Endothelial cell of umbilical vein (primary cell): ENCODE results near the gene OR7A5. TPM values are rescaled to one million over a fixed set of nuclear protein-coding genes. Genes with fewer than 3 reads are reported as not detected.

Source experiments
- BruUV-seq: library from RNA; stranded (reverse); fragments of 400-500 nt; replicated peaks from 2 replicates; lab custom pipeline; 2021; lab: Mats Ljungman, UMichigan
- CTCF ChIA-PET: fragments of 300-600, 350-600 bp; sonication (Branson Sonifier 250); formaldehyde crosslinking; loops from one replicate; lab custom pipeline; 2021; ENCODE audit warnings: antibody characterized with exemption, inconsistent platforms; lab: Charles Lee
- POLR2A ChIA-PET: fragments of 300-600, 350-600 bp; sonication (Branson Sonifier 250); formaldehyde crosslinking; loops from one replicate; lab custom pipeline; 2021; ENCODE audit warnings: antibody characterized with exemption, inconsistent platforms; lab: Charles Lee
- DNase-seq: peaks from one replicate; pipeline ENCODE4 v3.0.0-alpha.2; 2011; ENCODE audit warnings: low read depth, low spot score
- FAIRE-seq: peaks from 2 replicates; lab custom pipeline; 2011; peaks lifted over from hg19 to GRCh38; lab: Jason Lieb, UNC
- H2AFZ ChIP-seq: 2 replicates; pipeline ENCODE4 v1.6.0; 2012; ENCODE audit warnings: low read depth, low read length, control low read depth, inconsistent platforms
- H3K27ac ChIP-seq: 2 replicates; pipeline ENCODE4 v1.5.1; 2011; ENCODE audit warnings: low read depth, mild to moderate bottlenecking, control low read depth, low read length, moderate library complexity; ENCODE audit not compliant: insufficient read depth
- H3K27me3 ChIP-seq, 2 experiments: 2 replicates each; pipeline versions ENCODE4 v1.6.0 to v1.6.1; 2011; ENCODE audit warnings: low read length in 2 of 2, mixed read lengths in 1 of 2; ENCODE audit not compliant: control insufficient read depth in 2 of 2, insufficient read depth in 2 of 2
- H3K36me3 ChIP-seq, 2 experiments: 2 replicates in 1 of 2; 3 replicates in 1 of 2; pipeline ENCODE4 v1.5.1; 2011; ENCODE audit warnings: low read length in 2 of 2, mild to moderate bottlenecking in 1 of 2, moderate library complexity in 1 of 2; ENCODE audit not compliant: control insufficient read depth in 2 of 2, insufficient read depth in 2 of 2; ENCODE audit errors: extremely low read depth in 1 of 2
- H3K4me1 ChIP-seq: 3 replicates; pipeline ENCODE4 v1.5.1; 2011; ENCODE audit warnings: mild to moderate bottlenecking, low read length; ENCODE audit not compliant: control insufficient read depth, insufficient read depth; ENCODE audit errors: extremely low read depth
- H3K4me2 ChIP-seq: 2 replicates; pipeline ENCODE4 v1.6.1; 2011; ENCODE audit warnings: low read length, control low read depth, mixed read lengths; ENCODE audit not compliant: insufficient read depth
- H3K4me3 ChIP-seq, 3 experiments: fragments of 200-600 bp in 1 of 3; sonication (generic), shearing (Covaris generic) in 1 of 3; replicated peaks in 1 of 3; 2 replicates each; pipeline ENCODE4 v1.5.1; 2011 to 2016; ENCODE audit warnings: control low read depth in 3 of 3, low read length in 3 of 3, mild to moderate bottlenecking in 2 of 3, inconsistent platforms in 1 of 3, low read depth in 1 of 3, moderate library complexity in 1 of 3; ENCODE audit not compliant: insufficient read depth in 1 of 3
- H3K79me2 ChIP-seq: 2 replicates; pipeline ENCODE4 v1.6.0; 2012; ENCODE audit warnings: low read length, inconsistent platforms; ENCODE audit not compliant: control insufficient read depth, insufficient read depth
- H3K9ac ChIP-seq: replicated peaks from 2 replicates; pipeline ENCODE3; 2011; ENCODE audit warnings: low read length, control low read depth; ENCODE audit not compliant: insufficient read depth; ENCODE audit errors: extremely low read depth
- H3K9me1 ChIP-seq: replicated peaks from 3 replicates; pipeline ENCODE4 v1.6.0; 2011; ENCODE audit warnings: mild to moderate bottlenecking, low read length; ENCODE audit not compliant: control insufficient read depth, insufficient read depth; ENCODE audit errors: extremely low read depth
- H3K9me3 ChIP-seq: replicated peaks from 2 replicates; pipeline ENCODE4 v1.5.1; 2012; ENCODE audit warnings: low read length, inconsistent platforms; ENCODE audit not compliant: control insufficient read depth, insufficient read depth
- H4K20me1 ChIP-seq: replicated peaks from 2 replicates; pipeline ENCODE3; 2011; ENCODE audit warnings: mild to moderate bottlenecking, low read length; ENCODE audit not compliant: control insufficient read depth, insufficient read depth; ENCODE audit errors: extremely low read depth
- CTCF ChIP-seq, 2 donors: IDR thresholded peaks; 1 replicate in 1 of 2; 2 replicates in 1 of 2; pipeline ENCODE4 v1.5.1; 2011; ENCODE audit warnings: low read length in 2 of 2, mild to moderate bottlenecking in 2 of 2, moderate library complexity in 2 of 2, control low read depth in 1 of 2, inconsistent platforms in 1 of 2, low read depth in 1 of 2; ENCODE audit not compliant: insufficient read depth in 1 of 2; ENCODE audit errors: extremely low read depth in 1 of 2
- EZH2 ChIP-seq: IDR thresholded peaks from 2 replicates; pipeline ENCODE4 v1.6.1; 2012; ENCODE audit warnings: borderline replicate concordance, low read depth, mild to moderate bottlenecking, moderate library complexity, low read length, inconsistent platforms; ENCODE audit not compliant: severe bottlenecking
- FOS ChIP-seq: IDR thresholded peaks from 2 replicates; pipeline ENCODE4 v1.6.1; 2011; ENCODE audit warnings: mild to moderate bottlenecking, low read length, moderate library complexity, borderline replicate concordance; ENCODE audit not compliant: insufficient read depth
- GATA2 ChIP-seq: IDR thresholded peaks from 2 replicates; pipeline ENCODE4 v1.7.0; 2011; ENCODE audit warnings: low read depth, mild to moderate bottlenecking, moderate library complexity, mixed read lengths, low read length; ENCODE audit not compliant: insufficient read length, insufficient read depth
- JUN ChIP-seq: IDR thresholded peaks from 2 replicates; pipeline ENCODE4 v1.6.1; 2011; ENCODE audit warnings: borderline replicate concordance, low read depth; ENCODE audit not compliant: insufficient read length, insufficient read depth
- MAX ChIP-seq: IDR thresholded peaks from 2 replicates; pipeline ENCODE4 v1.6.1; 2011; ENCODE audit not compliant: insufficient read depth, insufficient read length
- MYC ChIP-seq: IDR thresholded peaks from one replicate; pipeline ENCODE4 v1.6.1; 2011; ENCODE audit warnings: mild to moderate bottlenecking, low read depth, low read length
- POLR2A ChIP-seq: IDR thresholded peaks from 2 replicates; pipeline ENCODE4 v1.6.1; 2012; ENCODE audit warnings: low read depth, mild to moderate bottlenecking, control low read depth, low read length
- POLR2AphosphoS5 ChIP-seq: IDR thresholded peaks from 2 replicates; pipeline ENCODE4 v1.6.1; 2012; ENCODE audit warnings: low read depth, mild to moderate bottlenecking, control low read depth, low read length, moderate library complexity; ENCODE audit not compliant: insufficient read depth
- dilution Hi-C: fragments of 300-500 bp; cut with MboI; formaldehyde crosslinking; loops from one replicate; pipeline ENCODE4 v1.15.0; 2019; ENCODE audit warnings: low sequenced_read_pairs; ENCODE audit not compliant: extremely low pct_ligation_motif_present
- intact Hi-C: fragments of 100-400 bp; cut with micrococcal nuclease; formaldehyde crosslinking; loops from one replicate; pipeline ENCODE4 v1.10.0; 2022
- polyA plus RNA-seq, 4 experiments: library from polyadenylated mRNA; depleted of rRNA in 3 of 4; stranded (reverse) in 3 of 4; unstranded in 1 of 4; fragments of >200 nt; gene quantifications; 2 replicates each; pipeline versions ENCODE4 v1.2.1 to v1.2.3, GENCODE V29; 2011 to 2012; ENCODE audit warnings: missing spikeins in 1 of 4
- total RNA-seq: library from RNA; stranded (reverse); gene quantifications from 2 replicates; pipeline ENCODE4 v1.2.3, GENCODE V29; 2021

The OR7A5 gene
- total and polyA plus RNA-seq, 2 donors (not counting 3 experiments of a cell fraction or from before 2014, with no cell fraction given): not detected

GRCh38 chr19:14804765-14805164 is 30.2 kb downstream of the OR7A5 start:
- ChIA-PET CTCF (no interaction called here), POLR2A (no interaction called here)
- H3K9me1 ChIP-seq: no peaks in the 10 kb centered on the region
- no peaks in the 10 kb centered on the region for H4K20me1 ChIP-seq
- H3K36me3 ChIP-seq: no peaks in the 10 kb centered on the region
- no peak overlapping the region for H3K27ac ChIP-seq
- intact Hi-C loops: no loop called here
- no peaks in the 10 kb centered on the region for H3K4me1 ChIP-seq
- H3K79me2 ChIP-seq: no peaks in the 10 kb centered on the region
- no peak for FAIRE-seq
- H3K9me3 ChIP-seq: no peaks in the 10 kb centered on the region
- DNase-seq: no peak
- no peaks in the 10 kb centered on the region for H3K27me3 ChIP-seq
- no TSS peak for BruUV-seq
- no peak overlapping the region for H3K9ac ChIP-seq
- TF ChIP-seq POLR2A: no peak
- TF ChIP-seq MYC: no peak
- TF ChIP-seq EZH2: no peak
- TF ChIP-seq POLR2AphosphoS5: no peak
- TF ChIP-seq FOS: no peak
- TF ChIP-seq JUN: no peak
- TF ChIP-seq MAX: no peak
- TF ChIP-seq GATA2: no peak
- TF ChIP-seq CTCF (IDR thresholded peaks at IDR 0.05; ENCODE audit: extremely low read depth in 1 of 2, insufficient read depth in 1 of 2, low read depth in 1 of 2, low read length in 2 of 2): no peak
- H2AFZ ChIP-seq: no peak overlapping the region
- dilution Hi-C loops: no loop called here
- H3K4me2 ChIP-seq: no peak overlapping the region
- no peak overlapping the region for H3K4me3 ChIP-seq
